Measurements from ENCODE around the gene P3H4.

DNA sequence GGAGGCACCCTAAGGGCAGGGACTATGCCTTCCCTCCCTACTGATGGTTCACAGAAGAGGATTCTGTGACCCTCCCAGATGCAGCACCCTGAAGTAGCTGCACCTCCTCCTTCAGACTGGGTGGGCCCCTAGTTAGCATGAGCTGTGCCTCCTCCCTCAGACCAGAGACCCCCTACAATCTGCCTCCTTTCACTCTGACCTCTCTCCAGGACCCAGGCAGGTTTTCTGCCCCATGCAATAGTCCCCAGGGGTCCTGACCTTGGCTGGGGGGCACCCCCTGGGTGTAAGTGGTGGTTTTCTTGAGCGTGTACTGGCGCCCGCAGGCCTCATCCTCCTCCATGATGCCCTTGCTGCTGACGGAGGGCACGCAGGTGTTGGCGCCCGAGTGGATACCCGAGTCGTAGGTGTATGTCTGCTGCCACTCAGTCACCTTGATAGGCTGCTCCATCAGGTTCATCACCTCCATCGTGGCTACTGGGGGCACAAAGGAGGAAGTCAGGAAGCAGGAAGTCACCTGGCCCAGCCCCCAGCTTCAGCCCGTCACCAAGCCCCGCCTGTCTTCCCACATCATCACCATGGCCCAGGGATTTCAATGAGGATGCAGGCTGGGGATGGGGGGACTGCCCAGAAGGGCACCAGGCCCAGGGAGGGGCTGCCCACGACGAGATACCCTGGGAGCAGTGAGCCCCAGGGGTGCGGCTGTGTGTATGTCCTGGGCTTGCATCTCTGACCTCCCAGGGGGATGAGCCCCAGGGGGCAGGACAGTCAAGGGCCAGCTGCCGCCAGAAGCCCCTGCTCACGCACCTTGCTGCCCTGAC lies 40.2 kb downstream of the P3H4 start:
- no peak for TF ChIP-seq POLR2A (IDR thresholded peaks at IDR 0.05)
- TF ChIP-seq POLR2AphosphoS5 (IDR thresholded peaks at IDR 0.05): no peak
